ENCODE results near the gene KLHL41.

GRCh38 chr2:169573160-169573973 lies 63.9 kb downstream of the KLHL41 start, which contains the start of gene FASTKD1:
- TF ChIP-seq EP300 (IDR thresholded peaks at IDR 0.05) (no peak), CTCF (IDR thresholded peaks at IDR 0.05) (no peak), POLR2A (IDR thresholded peaks at IDR 0.05) (peak in 1 of 4 donors; percentile 45), POLR2AphosphoS5 (IDR thresholded peaks at IDR 0.05) (peak; percentile 35 to 87)

All from upper lobe of left lung (tissue), 4 donors.